Endothelial cell of umbilical vein (primary cell): ENCODE data around the gene PSMB7. TPM values are rescaled to one million over a fixed set of nuclear protein-coding genes. Genes with fewer than 3 reads are reported as not detected.

Experiments used
- BruUV-seq: library from RNA; stranded (reverse); fragments of 400-500 nt; replicated peaks from 2 replicates; lab custom pipeline; 2021; lab: Mats Ljungman, UMichigan
- CTCF ChIA-PET: fragments of 300-600, 350-600 bp; sonication (Branson Sonifier 250); formaldehyde crosslinking; loops from one replicate; lab custom pipeline; 2021; ENCODE audit warnings: antibody characterized with exemption, inconsistent platforms; lab: Charles Lee
- POLR2A ChIA-PET: fragments of 300-600, 350-600 bp; sonication (Branson Sonifier 250); formaldehyde crosslinking; loops from one replicate; lab custom pipeline; 2021; ENCODE audit warnings: antibody characterized with exemption, inconsistent platforms; lab: Charles Lee
- DNase-seq: peaks from one replicate; pipeline ENCODE4 v3.0.0-alpha.2; 2011; ENCODE audit warnings: low read depth, low spot score
- FAIRE-seq: peaks from 2 replicates; lab custom pipeline; 2011; peaks lifted over from hg19 to GRCh38; lab: Jason Lieb, UNC
- H2AFZ ChIP-seq: 2 replicates; pipeline ENCODE4 v1.6.0; 2012; ENCODE audit warnings: low read depth, low read length, control low read depth, inconsistent platforms
- H3K27ac ChIP-seq: 2 replicates; pipeline ENCODE4 v1.5.1; 2011; ENCODE audit warnings: low read depth, mild to moderate bottlenecking, control low read depth, low read length, moderate library complexity; ENCODE audit not compliant: insufficient read depth
- H3K27me3 ChIP-seq, 2 experiments: 2 replicates each; pipeline versions ENCODE4 v1.6.0 to v1.6.1; 2011; ENCODE audit warnings: low read length in 2 of 2, mixed read lengths in 1 of 2; ENCODE audit not compliant: control insufficient read depth in 2 of 2, insufficient read depth in 2 of 2
- H3K36me3 ChIP-seq, 2 experiments: 2 replicates in 1 of 2; 3 replicates in 1 of 2; pipeline ENCODE4 v1.5.1; 2011; ENCODE audit warnings: low read length in 2 of 2, mild to moderate bottlenecking in 1 of 2, moderate library complexity in 1 of 2; ENCODE audit not compliant: control insufficient read depth in 2 of 2, insufficient read depth in 2 of 2; ENCODE audit errors: extremely low read depth in 1 of 2
- H3K4me1 ChIP-seq: 3 replicates; pipeline ENCODE4 v1.5.1; 2011; ENCODE audit warnings: mild to moderate bottlenecking, low read length; ENCODE audit not compliant: control insufficient read depth, insufficient read depth; ENCODE audit errors: extremely low read depth
- H3K4me2 ChIP-seq: 2 replicates; pipeline ENCODE4 v1.6.1; 2011; ENCODE audit warnings: low read length, control low read depth, mixed read lengths; ENCODE audit not compliant: insufficient read depth
- H3K4me3 ChIP-seq, 3 experiments: fragments of 200-600 bp in 1 of 3; sonication (generic), shearing (Covaris generic) in 1 of 3; replicated peaks in 1 of 3; 2 replicates each; pipeline ENCODE4 v1.5.1; 2011 to 2016; ENCODE audit warnings: control low read depth in 3 of 3, low read length in 3 of 3, mild to moderate bottlenecking in 2 of 3, inconsistent platforms in 1 of 3, low read depth in 1 of 3, moderate library complexity in 1 of 3; ENCODE audit not compliant: insufficient read depth in 1 of 3
- H3K79me2 ChIP-seq: 2 replicates; pipeline ENCODE4 v1.6.0; 2012; ENCODE audit warnings: low read length, inconsistent platforms; ENCODE audit not compliant: control insufficient read depth, insufficient read depth
- H3K9ac ChIP-seq: replicated peaks from 2 replicates; pipeline ENCODE3; 2011; ENCODE audit warnings: low read length, control low read depth; ENCODE audit not compliant: insufficient read depth; ENCODE audit errors: extremely low read depth
- H3K9me1 ChIP-seq: replicated peaks from 3 replicates; pipeline ENCODE4 v1.6.0; 2011; ENCODE audit warnings: mild to moderate bottlenecking, low read length; ENCODE audit not compliant: control insufficient read depth, insufficient read depth; ENCODE audit errors: extremely low read depth
- H3K9me3 ChIP-seq: replicated peaks from 2 replicates; pipeline ENCODE4 v1.5.1; 2012; ENCODE audit warnings: low read length, inconsistent platforms; ENCODE audit not compliant: control insufficient read depth, insufficient read depth
- H4K20me1 ChIP-seq: replicated peaks from 2 replicates; pipeline ENCODE3; 2011; ENCODE audit warnings: mild to moderate bottlenecking, low read length; ENCODE audit not compliant: control insufficient read depth, insufficient read depth; ENCODE audit errors: extremely low read depth
- EZH2 ChIP-seq: IDR thresholded peaks from 2 replicates; pipeline ENCODE4 v1.6.1; 2012; ENCODE audit warnings: borderline replicate concordance, low read depth, mild to moderate bottlenecking, moderate library complexity, low read length, inconsistent platforms; ENCODE audit not compliant: severe bottlenecking
- FOS ChIP-seq: IDR thresholded peaks from 2 replicates; pipeline ENCODE4 v1.6.1; 2011; ENCODE audit warnings: mild to moderate bottlenecking, low read length, moderate library complexity, borderline replicate concordance; ENCODE audit not compliant: insufficient read depth
- GATA2 ChIP-seq: IDR thresholded peaks from 2 replicates; pipeline ENCODE4 v1.7.0; 2011; ENCODE audit warnings: low read depth, mild to moderate bottlenecking, moderate library complexity, mixed read lengths, low read length; ENCODE audit not compliant: insufficient read length, insufficient read depth
- JUN ChIP-seq: IDR thresholded peaks from 2 replicates; pipeline ENCODE4 v1.6.1; 2011; ENCODE audit warnings: borderline replicate concordance, low read depth; ENCODE audit not compliant: insufficient read length, insufficient read depth
- MYC ChIP-seq: IDR thresholded peaks from one replicate; pipeline ENCODE4 v1.6.1; 2011; ENCODE audit warnings: mild to moderate bottlenecking, low read depth, low read length
- POLR2A ChIP-seq: IDR thresholded peaks from 2 replicates; pipeline ENCODE4 v1.6.1; 2012; ENCODE audit warnings: low read depth, mild to moderate bottlenecking, control low read depth, low read length
- POLR2AphosphoS5 ChIP-seq: IDR thresholded peaks from 2 replicates; pipeline ENCODE4 v1.6.1; 2012; ENCODE audit warnings: low read depth, mild to moderate bottlenecking, control low read depth, low read length, moderate library complexity; ENCODE audit not compliant: insufficient read depth
- dilution Hi-C: fragments of 300-500 bp; cut with MboI; formaldehyde crosslinking; loops from one replicate; pipeline ENCODE4 v1.15.0; 2019; ENCODE audit warnings: low sequenced_read_pairs; ENCODE audit not compliant: extremely low pct_ligation_motif_present
- intact Hi-C: fragments of 100-400 bp; cut with micrococcal nuclease; formaldehyde crosslinking; loops from one replicate; pipeline ENCODE4 v1.10.0; 2022
- polyA plus RNA-seq, 4 experiments: library from polyadenylated mRNA; depleted of rRNA in 3 of 4; stranded (reverse) in 3 of 4; unstranded in 1 of 4; fragments of >200 nt; gene quantifications; 2 replicates each; pipeline versions ENCODE4 v1.2.1 to v1.2.3, GENCODE V29; 2011 to 2012; ENCODE audit warnings: missing spikeins in 1 of 4
- total RNA-seq: library from RNA; stranded (reverse); gene quantifications from 2 replicates; pipeline ENCODE4 v1.2.3, GENCODE V29; 2021
- TF ChIP-seq, protein P1 (sequence below): IDR thresholded peaks from 2 replicates; pipeline ENCODE4 v1.6.1; 2011; ENCODE audit not compliant: insufficient read depth, insufficient read length
- TF ChIP-seq, protein P2 (sequence below), 2 donors: IDR thresholded peaks; 1 replicate in 1 of 2; 2 replicates in 1 of 2; pipeline ENCODE4 v1.5.1; 2011; ENCODE audit warnings: low read length in 2 of 2, mild to moderate bottlenecking in 2 of 2, moderate library complexity in 2 of 2, control low read depth in 1 of 2, inconsistent platforms in 1 of 2, low read depth in 1 of 2; ENCODE audit not compliant: insufficient read depth in 1 of 2; ENCODE audit errors: extremely low read depth in 1 of 2

PSMB7 gene
- total and polyA plus RNA-seq, 2 donors (not counting 3 experiments of a cell fraction or from before 2014, with no cell fraction given) = 227 to 366 TPM

DNA sequence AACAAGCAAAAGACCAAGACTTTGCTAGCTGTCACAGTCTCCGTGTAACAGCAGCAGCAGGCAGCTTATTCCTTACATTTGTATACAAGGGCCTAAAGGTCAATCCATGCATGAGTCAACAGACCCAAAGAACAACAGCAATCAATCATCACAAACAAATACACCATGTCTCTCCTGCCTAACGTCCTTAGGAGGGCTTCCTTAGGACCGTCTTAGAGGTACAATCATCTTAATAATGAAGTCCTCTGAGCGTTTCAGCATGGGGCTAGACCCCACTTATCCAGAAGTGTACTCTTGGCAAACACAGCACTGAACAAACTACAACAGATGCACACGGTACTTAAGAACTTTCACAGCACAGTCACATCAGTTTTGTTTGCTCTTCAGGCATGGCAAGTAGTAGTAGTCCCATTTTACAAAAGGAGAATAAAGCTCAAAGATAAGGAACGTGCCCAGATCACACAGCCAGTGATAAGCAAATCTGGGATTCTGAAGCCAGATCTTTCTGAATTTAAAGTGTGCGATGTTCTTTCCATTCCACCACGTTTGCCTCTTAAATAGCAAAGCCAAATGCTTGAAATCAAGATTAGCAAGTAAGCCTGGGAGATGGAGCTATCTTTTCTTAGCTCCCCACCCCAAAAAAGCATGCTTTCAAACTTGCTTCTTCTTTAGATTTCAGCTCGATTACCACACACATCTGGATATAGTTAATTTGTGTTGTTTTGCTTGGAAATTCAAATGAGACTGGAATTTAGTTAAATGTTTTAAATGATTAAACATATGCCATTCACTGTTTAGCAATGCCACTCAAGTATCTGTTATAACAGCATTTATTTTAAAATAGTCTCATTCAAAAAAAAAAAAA, 24.2 kb downstream of the PSMB7 start:
- Histone ChIP-seq H3K4me1 (peaks cover 37% of the 10 kb centered on the region), H3K79me2 (peaks cover 86% of the 10 kb centered on the region), H3K27ac (no peak overlapping the region), H2AFZ (no peak overlapping the region), H3K27me3 (no peaks in the 10 kb centered on the region), H3K36me3 (peaks cover 0 to 2% of the 10 kb centered on the region in 2 experiments), H3K4me2 (peak overlapping the region; percentile 3), H3K9me1 (no peaks in the 10 kb centered on the region), H4K20me1 (peaks cover 6% of the 10 kb centered on the region), H3K9me3 (no peaks in the 10 kb centered on the region), H3K4me3 (no peak overlapping the region), H3K9ac (no peak overlapping the region)
- ChIA-PET CTCF (interaction anchor here (0.6 to 6.4 kb wide), 10 partner anchors 10 to 268 kb away, joined by 3 to 62 read pairs (median 8); no protein-coding TSS in a partner anchor), POLR2A (no interaction called here)
- dilution Hi-C loops = no loop called here
- TF ChIP-seq, protein P1, sequence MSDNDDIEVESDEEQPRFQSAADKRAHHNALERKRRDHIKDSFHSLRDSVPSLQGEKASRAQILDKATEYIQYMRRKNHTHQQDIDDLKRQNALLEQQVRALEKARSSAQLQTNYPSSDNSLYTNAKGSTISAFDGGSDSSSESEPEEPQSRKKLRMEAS = no peak
- TF ChIP-seq FOS (peak; percentile 49), JUN (peak; percentile 43)
- FAIRE-seq = peak; percentile 72
- DNase-seq = peak; percentile 75
- intact Hi-C loops = loop anchor here (5.0 kb wide), 2 partner anchors 134 to 264 kb away; partner anchors contain the start of gene NEK6
- BruUV-seq = no TSS peak

DNA sequence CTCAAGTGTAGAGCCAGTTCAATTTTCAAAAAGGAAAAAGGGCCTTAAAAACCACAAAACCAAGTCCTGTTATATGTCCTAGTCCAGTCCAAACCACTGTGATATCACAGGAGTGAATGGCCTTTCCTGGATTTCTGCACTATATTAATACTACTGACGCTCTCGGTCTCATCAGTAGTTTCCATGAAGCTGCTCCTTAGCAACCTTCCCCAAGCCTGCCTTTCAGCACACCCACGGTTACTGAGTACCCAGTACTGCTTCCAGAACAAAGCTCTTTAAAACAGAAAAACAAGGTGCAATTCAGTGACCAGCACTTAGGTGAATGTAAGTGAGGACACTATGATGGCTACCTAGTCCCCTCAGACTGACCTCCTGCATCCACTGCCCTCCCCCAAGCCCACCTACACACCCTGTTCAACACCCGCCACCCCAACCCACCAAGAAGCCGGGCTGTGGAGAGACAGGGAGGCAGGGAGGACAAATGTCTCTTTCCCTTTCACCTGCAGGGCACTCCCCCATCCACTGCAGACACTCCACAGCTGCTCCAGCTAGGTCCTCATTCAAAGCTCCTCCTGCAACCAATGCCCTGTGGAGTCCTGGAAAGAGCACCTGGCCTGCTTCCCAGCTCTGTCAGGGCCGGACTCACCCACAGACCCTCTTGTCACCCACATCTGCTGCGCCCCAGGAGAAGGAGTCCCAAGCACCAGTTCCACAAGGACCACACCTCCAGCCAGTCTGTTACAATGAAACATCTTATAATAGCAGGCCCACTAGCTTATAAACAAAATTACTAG, 25.9 kb downstream of the PSMB7 start:
- Histone ChIP-seq H3K79me2 (peaks cover 90% of the 10 kb centered on the region), H3K4me3 (no peak overlapping the region), H3K9ac (no peak overlapping the region), H3K36me3 (peaks cover 2% of the 10 kb centered on the region in 2 experiments), H3K4me1 (peaks cover 34% of the 10 kb centered on the region), H3K9me1 (no peaks in the 10 kb centered on the region), H3K27ac (no peak overlapping the region), H3K9me3 (no peaks in the 10 kb centered on the region), H2AFZ (no peak overlapping the region), H4K20me1 (peaks cover 9% of the 10 kb centered on the region), H3K4me2 (no peak overlapping the region), H3K27me3 (no peaks in the 10 kb centered on the region)
- CTCF ChIA-PET = interaction anchor here (1.0 to 6.4 kb wide), 4 partner anchors 11 to 262 kb away, joined by 3 to 62 read pairs (median 23); no protein-coding TSS in a partner anchor
- DNase-seq (no peak), FAIRE-seq (no peak)
- dilution Hi-C loops = no loop called here
- POLR2A ChIA-PET = no interaction called here
- TF ChIP-seq POLR2AphosphoS5 = no peak
- TF ChIP-seq EZH2 = no peak
- no peak for TF ChIP-seq GATA2
- TF ChIP-seq, protein P2, sequence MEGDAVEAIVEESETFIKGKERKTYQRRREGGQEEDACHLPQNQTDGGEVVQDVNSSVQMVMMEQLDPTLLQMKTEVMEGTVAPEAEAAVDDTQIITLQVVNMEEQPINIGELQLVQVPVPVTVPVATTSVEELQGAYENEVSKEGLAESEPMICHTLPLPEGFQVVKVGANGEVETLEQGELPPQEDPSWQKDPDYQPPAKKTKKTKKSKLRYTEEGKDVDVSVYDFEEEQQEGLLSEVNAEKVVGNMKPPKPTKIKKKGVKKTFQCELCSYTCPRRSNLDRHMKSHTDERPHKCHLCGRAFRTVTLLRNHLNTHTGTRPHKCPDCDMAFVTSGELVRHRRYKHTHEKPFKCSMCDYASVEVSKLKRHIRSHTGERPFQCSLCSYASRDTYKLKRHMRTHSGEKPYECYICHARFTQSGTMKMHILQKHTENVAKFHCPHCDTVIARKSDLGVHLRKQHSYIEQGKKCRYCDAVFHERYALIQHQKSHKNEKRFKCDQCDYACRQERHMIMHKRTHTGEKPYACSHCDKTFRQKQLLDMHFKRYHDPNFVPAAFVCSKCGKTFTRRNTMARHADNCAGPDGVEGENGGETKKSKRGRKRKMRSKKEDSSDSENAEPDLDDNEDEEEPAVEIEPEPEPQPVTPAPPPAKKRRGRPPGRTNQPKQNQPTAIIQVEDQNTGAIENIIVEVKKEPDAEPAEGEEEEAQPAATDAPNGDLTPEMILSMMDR (IDR thresholded peaks at IDR 0.05; ENCODE audit: extremely low read depth in 1 of 2, insufficient read depth in 1 of 2, low read depth in 1 of 2, low read length in 2 of 2) = no peak
- no peak for TF ChIP-seq POLR2A
- TF ChIP-seq, protein P1 = no peak
- TF ChIP-seq MYC = no peak
- no peak for TF ChIP-seq JUN
- no peak for TF ChIP-seq FOS
- BruUV-seq = no TSS peak
- intact Hi-C loops = no loop called here
